Duodenal mucosa (tissue), 2 donors: ENCODE measurements around the gene PCDH12.
A peak's percentile ranks its signal among the peaks of the same experiment; 100 is the strongest.

Source experiments
- H3K27ac ChIP-seq: one replicate; pipeline ENCODE4 v1.7.0; 2013; ENCODE audit warnings: low read depth, low read length
- H3K27me3 ChIP-seq, 2 donors: one replicate each; pipeline ENCODE4 v1.7.0; 2013; ENCODE audit warnings: low read length in 2 of 2, control low read depth in 1 of 2; ENCODE audit not compliant: insufficient read depth in 2 of 2, control insufficient read depth in 1 of 2
- H3K36me3 ChIP-seq, 2 donors: one replicate each; pipeline ENCODE4 v1.7.0; 2013; ENCODE audit warnings: low read length in 2 of 2, control low read depth in 1 of 2; ENCODE audit not compliant: insufficient read depth in 2 of 2, control insufficient read depth in 1 of 2
- H3K4me1 ChIP-seq, 2 donors: one replicate each; pipeline ENCODE4 v1.7.0; 2013; ENCODE audit warnings: low read length in 2 of 2, control low read depth in 1 of 2; ENCODE audit not compliant: insufficient read depth in 2 of 2, control insufficient read depth in 1 of 2
- H3K4me3 ChIP-seq, 2 donors: one replicate each; pipeline ENCODE4 v1.7.0; 2013; ENCODE audit warnings: low read length in 2 of 2, low read depth in 1 of 2
- H3K9ac ChIP-seq, 2 donors: one replicate each; pipeline ENCODE4 v1.7.0; 2013; ENCODE audit warnings: low read length in 2 of 2, low read depth in 1 of 2
- H3K9me3 ChIP-seq, 2 donors: one replicate each; pipeline ENCODE4 v1.7.0; 2013; ENCODE audit warnings: low read length in 2 of 2, control low read depth in 1 of 2; ENCODE audit not compliant: control insufficient read depth in 1 of 2

PCDH12 gene

DNA sequence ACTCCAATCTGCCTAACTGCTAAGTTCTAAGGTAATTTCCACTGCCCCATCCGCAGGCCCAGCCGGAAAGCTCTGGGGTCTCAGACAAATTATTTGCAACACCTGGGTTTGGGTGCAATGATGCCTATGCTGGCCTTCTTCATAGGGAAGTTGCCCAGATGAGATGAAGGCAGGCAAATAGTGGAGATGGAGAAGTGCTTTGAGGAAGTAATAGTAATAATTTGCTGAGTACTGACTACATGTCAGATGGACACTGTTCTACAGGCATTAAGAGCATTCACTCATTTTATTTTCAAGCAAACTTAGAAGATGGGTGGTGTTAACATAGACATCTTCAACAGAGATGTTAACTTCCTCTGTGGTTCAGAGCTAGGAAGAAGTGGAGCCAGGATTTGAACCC lies 3.8 kb downstream of the PCDH12 start:
- H3K9me3 ChIP-seq, result no peaks in the 10 kb centered on the region
- no peaks in the 10 kb centered on the region for H3K36me3 ChIP-seq
- H3K4me1 ChIP-seq, result peaks cover 7 to 14% of the 10 kb centered on the region in 2 donors
- no peaks in the 10 kb centered on the region for H3K27me3 ChIP-seq
- H3K4me3 ChIP-seq, result no peak overlapping the region
- H3K9ac ChIP-seq, result no peak overlapping the region
- no peak overlapping the region for H3K27ac ChIP-seq

DNA sequence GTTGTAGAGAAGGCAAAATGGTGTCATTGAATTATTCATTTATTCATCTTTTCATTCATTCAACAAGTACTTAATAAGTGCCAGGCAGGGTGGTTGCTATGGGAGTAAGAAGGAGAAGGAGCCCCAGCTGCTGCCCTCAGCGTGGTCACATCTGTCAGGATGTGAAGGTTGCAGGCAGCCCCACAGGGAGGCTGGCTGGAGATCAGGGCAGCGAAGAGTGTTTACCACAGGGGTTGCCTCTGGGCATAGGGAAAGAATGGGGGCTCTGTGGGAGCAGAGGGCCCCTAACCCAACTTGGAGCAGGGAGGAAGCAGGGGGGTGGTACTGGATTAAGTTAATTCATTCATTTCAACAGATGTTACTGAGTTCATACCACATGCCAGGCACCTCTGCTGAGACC lies 6.0 kb downstream of the PCDH12 start:
- Histone ChIP-seq H3K27me3 (no peaks in the 10 kb centered on the region), H3K9ac (no peak overlapping the region), H3K27ac (no peak overlapping the region), H3K4me3 (no peak overlapping the region), H3K36me3 (no peaks in the 10 kb centered on the region), H3K9me3 (no peaks in the 10 kb centered on the region), H3K4me1 (no peaks in the 10 kb centered on the region)

DNA sequence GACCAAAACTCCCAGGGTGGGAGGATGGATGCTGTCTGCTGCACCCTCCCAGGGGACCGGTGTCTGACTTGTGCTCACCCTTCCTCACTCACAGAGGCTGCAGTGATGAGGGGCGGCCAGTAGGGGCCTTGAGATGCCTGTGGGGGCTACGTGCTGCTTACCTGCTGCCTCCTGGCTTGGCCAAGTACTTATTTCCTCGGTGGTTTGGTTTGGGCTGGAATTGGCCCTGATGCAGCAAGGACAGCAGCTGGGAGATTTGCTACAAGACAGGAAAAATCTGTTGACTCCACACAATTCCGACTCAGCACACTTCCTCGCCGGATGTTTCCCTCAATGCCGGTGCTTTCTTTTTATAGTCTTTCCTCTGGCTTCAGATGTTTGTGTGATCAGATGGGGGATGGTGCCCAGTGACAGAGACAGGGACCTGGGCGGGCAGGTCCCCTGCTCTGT lies 6.6 kb downstream of the PCDH12 start:
- Histone ChIP-seq H3K9ac (no peak overlapping the region), H3K4me3 (no peak overlapping the region), H3K9me3 (no peaks in the 10 kb centered on the region), H3K36me3 (no peaks in the 10 kb centered on the region), H3K27ac (no peak overlapping the region), H3K27me3 (no peaks in the 10 kb centered on the region), H3K4me1 (no peaks in the 10 kb centered on the region)

DNA sequence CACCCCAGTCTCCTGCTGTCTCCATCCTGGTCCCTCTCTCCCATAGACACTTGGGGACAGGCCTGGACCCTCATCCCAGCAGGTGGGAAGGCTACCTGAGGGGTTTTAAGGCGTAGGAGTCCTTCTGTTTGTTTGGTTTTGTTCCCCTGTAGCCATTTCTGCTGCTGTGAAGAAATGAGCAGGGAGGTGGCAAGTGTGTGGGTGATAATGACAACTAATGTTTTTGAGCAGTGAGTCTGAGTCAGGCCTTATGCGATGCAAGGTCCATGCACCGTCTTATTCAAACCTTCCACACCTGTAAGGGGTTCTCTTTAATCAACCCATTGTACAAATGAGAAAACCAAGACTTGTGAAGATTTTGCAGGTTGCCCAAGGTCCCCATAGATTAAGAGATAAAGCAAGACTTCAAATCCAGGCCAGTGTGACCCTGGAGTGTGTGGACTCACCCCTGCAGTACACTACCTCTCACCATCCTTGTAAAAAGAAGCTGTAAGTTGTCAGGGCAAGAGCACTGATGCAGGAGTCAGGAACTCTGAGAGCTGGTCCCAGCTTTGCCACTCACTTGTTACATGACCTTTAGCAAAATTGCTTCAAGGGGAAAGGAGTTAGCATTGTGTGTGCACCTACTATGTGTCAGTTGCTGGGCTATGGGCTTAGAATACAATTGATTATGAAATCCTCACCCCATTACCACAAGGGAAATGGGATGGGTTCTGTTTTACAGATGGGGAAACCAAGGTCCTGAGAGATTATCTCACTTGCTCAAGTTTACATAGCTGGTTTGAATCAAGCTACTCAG lies 7.6 kb downstream of the PCDH12 start:
- Histone ChIP-seq H3K9ac (no peak overlapping the region), H3K9me3 (no peaks in the 10 kb centered on the region), H3K36me3 (no peaks in the 10 kb centered on the region), H3K27ac (no peak overlapping the region), H3K4me1 (no peaks in the 10 kb centered on the region), H3K27me3 (no peaks in the 10 kb centered on the region), H3K4me3 (no peak overlapping the region)

DNA sequence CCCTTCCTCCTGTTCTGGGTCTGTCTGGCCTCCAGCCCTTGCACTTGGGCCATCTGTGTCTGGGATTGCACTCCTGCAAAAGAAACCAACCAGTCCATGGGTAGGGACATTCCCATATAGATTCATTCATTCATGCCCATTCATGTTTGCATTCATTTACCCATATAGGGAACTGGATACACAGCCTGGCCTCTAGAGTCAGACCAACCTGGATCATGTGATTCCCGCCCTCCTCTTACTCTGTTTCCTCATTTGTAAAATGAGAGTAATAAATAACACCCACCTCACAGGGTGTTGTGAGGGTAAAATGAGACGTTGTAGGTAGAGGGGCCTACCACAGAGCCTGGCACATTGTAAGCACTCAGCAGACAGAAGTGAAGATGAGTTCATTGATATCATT lies 8.5 kb downstream of the PCDH12 start:
- Histone ChIP-seq H3K4me1 (no peaks in the 10 kb centered on the region), H3K4me3 (no peak overlapping the region), H3K9ac (no peak overlapping the region), H3K27me3 (no peaks in the 10 kb centered on the region), H3K27ac (no peak overlapping the region), H3K9me3 (no peaks in the 10 kb centered on the region), H3K36me3 (no peaks in the 10 kb centered on the region)

DNA sequence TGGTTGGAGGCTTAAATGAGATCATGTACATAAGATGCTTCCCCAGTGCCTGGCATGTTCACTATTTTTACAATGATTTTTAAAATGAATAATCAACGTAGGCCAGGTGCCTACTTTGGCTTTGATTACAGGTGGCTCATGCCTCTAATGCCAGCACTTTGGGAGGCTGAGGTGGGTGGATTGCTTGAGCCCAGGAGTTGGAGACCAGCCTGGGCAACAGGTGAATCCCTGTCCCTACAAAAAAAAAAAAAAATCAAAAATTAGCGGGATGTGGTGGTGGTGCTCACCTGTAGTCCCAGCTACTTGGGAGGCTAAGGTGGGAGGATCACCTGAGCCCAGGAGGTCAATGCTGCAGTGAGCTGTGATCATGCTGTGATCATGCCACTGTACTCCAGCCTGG lies 9.2 kb downstream of the PCDH12 start:
- Histone ChIP-seq H3K9me3 (no peaks in the 10 kb centered on the region), H3K36me3 (peaks cover 0 to under 1% of the 10 kb centered on the region in 2 donors), H3K4me1 (no peaks in the 10 kb centered on the region), H3K27me3 (no peaks in the 10 kb centered on the region), H3K9ac (no peak overlapping the region), H3K27ac (no peak overlapping the region), H3K4me3 (no peak overlapping the region)

DNA sequence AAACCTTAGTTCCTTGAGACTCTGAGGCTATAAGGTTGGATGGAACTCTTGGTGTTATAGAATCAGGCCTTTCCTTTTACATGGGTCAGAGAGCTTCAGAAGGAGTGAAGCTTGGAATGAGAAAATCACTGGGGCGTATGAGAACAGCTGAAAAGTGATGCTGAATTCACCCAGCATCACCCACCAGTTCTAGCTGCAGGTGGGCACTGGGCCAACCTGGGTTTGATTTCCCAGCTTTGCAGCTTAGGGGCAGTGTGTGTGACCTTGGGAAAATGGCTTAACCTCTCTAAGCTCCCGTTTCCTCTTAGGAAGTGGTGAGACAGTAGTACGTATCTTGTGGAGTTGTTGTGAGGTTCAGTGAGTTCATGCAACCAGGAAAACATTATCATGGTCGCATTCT lies 10.7 kb downstream of the PCDH12 start:
- no peaks in the 10 kb centered on the region for H3K9me3 ChIP-seq
- H3K4me3 ChIP-seq, result no peak overlapping the region
- no peak overlapping the region for H3K9ac ChIP-seq
- H3K4me1 ChIP-seq, result peaks cover 3 to 8% of the 10 kb centered on the region in 2 donors
- no peaks in the 10 kb centered on the region for H3K27me3 ChIP-seq
- H3K36me3 ChIP-seq, result peaks cover 0 to 2% of the 10 kb centered on the region in 2 donors
- no peak overlapping the region for H3K27ac ChIP-seq

DNA sequence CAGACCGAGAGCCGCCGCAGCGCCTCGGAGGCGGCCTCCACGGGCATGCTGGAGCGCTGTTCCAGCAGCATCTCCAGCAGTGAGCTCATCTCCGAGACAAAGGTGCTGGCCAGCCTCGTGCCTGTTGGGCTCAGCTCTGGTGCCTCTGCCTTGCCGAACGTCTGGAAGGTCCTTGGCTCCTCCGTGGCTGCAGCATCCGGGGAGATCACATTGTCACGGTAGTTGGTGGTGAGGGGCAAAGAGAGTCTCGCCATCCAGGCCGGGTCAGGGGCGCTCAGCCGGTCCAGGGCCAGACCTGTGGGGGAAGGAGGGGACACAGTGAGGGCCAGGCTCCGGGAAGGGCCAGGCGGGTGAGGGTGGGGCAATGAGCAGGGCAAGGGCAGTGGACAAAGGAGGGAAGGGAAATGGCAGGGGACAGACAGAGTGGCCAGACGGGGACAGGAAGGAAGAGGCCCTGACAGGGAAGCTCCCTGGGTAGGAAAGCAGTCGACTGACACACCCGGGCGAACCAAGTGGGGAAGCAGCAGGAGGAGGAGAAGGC lies 12.4 kb downstream of the PCDH12 start:
- peak overlapping the region in 1 of 2 donors; percentile 3 for H3K9ac ChIP-seq
- H3K27me3 ChIP-seq, result no peaks in the 10 kb centered on the region
- H3K36me3 ChIP-seq, result peaks cover 0 to 2% of the 10 kb centered on the region in 2 donors
- no peak overlapping the region for H3K4me3 ChIP-seq
- peaks cover 15 to 22% of the 10 kb centered on the region in 2 donors for H3K4me1 ChIP-seq
- no peaks in the 10 kb centered on the region for H3K9me3 ChIP-seq
- H3K27ac ChIP-seq, result no peak overlapping the region

DNA sequence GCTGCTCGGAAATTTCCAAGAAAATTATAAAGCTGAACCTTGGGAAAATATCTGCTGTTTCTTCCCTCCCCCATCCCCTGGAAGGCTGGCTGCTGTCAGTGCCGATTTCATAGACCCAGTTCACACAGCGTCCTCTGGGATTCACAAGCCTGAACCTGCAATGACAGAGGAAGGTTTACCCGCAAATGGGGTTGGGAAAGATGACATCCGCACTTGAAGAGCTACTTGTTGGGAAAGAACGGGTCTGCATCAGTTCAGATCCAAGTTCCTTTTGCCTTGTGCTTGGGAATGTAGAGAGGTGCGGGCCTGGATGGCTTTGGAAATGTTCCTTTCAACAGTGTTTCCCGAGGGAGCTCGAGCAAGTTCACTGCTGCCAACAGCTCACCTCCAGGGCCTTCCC lies 13.9 kb downstream of the PCDH12 start:
- H3K27me3 ChIP-seq, result no peaks in the 10 kb centered on the region
- no peaks in the 10 kb centered on the region for H3K9me3 ChIP-seq
- H3K9ac ChIP-seq, result no peak overlapping the region
- H3K27ac ChIP-seq, result no peak overlapping the region
- no peak overlapping the region for H3K4me3 ChIP-seq
- H3K36me3 ChIP-seq, result peaks cover 10% of the 10 kb centered on the region in 2 donors
- H3K4me1 ChIP-seq, result peaks cover 15 to 22% of the 10 kb centered on the region in 2 donors

DNA sequence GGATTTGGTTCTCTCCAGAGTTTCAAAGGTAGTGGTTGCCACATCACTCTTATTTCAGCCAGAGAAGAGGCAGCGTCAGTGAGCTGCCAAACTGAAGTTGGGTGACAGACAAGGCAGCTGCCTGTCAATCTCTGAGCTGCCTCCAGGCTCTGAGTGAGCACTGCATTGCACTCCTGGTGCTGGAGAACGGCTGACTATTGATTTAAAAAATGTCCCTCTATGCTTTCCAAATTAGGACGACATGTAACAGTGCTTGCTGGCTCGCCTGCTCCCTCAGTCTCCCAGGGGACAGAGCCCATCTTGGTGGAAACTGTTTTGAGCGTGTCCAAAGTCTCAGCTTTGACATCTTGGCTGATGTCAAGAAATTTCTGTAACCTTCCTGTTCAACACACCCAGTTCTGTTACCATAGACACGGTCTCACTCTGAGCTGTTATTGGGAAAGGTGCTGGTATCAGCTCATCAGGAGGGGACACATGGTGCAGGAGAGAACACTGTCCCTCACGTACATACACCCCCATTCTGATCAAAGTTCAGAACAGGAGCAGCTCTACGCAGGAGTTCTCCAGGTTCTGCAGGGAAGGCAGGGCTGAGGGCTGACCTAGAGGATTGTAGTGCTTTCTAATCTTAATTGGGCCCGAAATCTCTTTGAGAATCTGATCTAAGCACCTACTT lies 15.7 kb downstream of the PCDH12 start:
- no peak overlapping the region for H3K4me3 ChIP-seq
- H3K27ac ChIP-seq, result no peak overlapping the region
- H3K9me3 ChIP-seq, result no peaks in the 10 kb centered on the region
- no peaks in the 10 kb centered on the region for H3K27me3 ChIP-seq
- H3K4me1 ChIP-seq, result peaks cover 15 to 22% of the 10 kb centered on the region in 2 donors
- H3K36me3 ChIP-seq, result peaks cover 19 to 22% of the 10 kb centered on the region in 2 donors
- H3K9ac ChIP-seq, result no peak overlapping the region
